Activated gamma-delta T cell treated with Interleukin-2 at 50 U/mL for 16 hours (primary cell): ENCODE results near the gene TMEM254.
"Not testable (repeated sequence)": the region's sequence is repeated elsewhere in the genome, so short reads cannot be mapped to it uniquely, and the experiment has no call there.

Source experiments
- DNase-seq: peaks from one replicate; pipeline ENCODE4 v3.0.0-alpha.2; 2020

The TMEM254 gene

DNA sequence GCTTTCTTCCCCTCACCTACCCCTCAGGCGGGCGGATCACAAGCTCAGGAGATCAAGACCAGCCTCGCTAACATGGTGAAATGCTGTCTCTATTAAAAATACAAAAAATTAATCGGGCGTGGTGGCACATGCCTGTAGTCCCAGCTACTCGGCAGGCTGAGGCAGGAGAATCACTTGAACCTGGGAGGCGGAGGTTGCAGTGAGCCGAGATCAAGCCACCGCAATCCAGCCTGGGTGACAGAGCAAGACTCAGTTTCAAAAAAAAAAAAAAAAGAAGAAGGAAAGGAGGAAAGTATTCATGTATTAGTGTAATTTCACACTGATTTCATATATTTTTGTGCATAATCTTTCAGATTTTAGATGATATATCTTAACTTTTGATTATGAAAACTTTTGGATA, 55.2 kb downstream of the TMEM254 start:
- not testable (repeated sequence) for DNase-seq

DNA sequence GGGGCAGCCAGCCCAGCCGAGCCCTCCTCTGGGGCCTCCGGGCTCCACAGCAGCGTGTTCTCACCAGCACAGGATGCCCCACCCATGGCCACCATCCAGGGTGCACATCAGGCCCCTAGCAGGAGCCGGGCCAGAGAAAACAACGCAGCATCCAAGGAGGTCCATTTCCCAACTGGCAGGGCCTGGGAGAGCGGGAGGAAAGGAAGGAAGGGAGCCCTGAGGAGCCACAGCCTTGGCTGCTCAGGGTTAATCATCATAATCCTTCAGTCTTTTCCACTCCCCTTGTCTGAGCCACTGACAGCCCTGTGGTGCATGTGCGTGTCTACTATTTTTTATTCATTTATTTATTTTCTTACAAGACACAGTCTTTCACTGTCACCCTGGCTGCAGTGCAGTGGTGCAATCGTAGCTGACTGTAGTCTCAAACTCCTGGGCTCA, 57.7 kb downstream of the TMEM254 start:
- DNase-seq, result no peak

DNA sequence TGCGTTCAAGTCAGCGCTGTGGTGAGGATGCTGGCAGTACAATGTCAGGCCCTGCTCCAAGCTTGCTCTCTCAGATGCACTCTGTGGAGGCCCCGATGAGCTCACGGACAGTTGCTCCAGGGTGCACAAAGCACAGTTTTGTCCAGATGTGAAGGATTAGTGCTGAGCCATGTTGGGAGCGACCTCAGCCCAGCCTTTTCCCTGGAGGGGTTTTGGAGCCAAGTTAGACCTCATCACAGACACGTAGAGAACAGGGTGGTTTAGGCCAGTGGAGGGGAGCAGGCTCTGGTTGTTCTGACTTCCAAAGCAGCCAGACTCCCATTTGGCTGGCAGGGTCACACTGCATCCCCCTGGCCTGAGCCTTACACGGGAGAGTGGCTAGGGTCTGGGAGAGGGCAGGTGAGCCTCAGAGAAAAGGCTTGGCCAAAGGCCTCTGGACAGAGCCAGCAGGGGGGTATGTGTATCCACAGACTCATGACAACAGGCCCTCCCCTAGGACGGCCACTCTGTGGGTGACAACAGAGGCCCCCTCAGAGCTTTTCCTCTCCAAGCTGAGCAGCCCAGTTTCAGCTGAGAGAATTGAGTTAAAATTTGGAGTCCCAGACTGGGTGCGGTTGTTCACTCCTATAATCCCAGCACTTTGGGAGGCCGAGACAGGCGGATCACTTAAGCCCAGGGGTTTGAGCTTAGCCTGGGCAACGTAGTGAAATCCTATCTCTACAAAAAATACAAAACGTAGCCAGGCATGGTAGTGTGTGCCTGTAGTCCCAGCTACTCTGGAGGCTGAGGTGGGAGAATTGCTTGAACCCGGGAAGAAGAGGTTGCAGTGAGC, 58.8 kb downstream of the TMEM254 start:
- no peak for DNase-seq

DNA sequence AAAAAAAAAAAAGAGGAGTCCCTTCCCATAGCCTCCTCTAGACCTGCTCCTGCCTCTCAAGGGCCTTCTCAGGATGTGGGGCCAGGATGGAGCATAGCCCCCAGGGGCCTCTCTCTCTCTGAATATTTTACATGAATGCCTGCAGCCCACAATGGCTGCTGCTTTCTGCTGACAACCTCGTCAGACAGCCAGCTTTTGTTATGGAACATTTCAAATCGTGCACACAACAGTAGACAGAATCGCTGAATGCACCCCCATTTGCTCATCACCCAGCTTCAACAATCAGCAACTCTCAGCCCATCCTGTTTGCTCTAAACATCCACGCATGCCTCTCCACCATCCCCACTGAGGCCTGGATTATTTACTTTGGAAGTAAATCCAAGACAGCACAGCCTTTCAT, 59.5 kb downstream of the TMEM254 start:
- no peak for DNase-seq

DNA sequence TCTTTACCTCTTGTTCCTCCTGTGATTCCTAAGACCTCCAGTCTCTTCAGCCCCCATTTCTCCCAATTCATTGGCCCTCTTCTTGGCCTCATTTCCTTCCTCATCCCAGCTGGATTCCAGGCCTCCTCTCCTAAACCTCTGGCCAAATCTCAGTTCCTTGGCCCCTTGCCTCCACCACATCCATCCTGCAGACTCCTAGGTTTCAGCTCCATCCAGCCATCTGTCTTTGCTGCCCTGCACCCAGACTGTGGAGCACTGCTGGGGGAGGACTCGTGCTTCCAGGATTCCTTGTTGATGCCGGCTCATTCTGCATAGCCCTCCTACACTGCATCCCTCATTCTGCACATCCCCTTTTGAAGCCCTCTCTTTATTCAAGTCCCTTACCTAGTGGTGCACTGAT, 60.8 kb downstream of the TMEM254 start:
- DNase-seq, result no peak

DNA sequence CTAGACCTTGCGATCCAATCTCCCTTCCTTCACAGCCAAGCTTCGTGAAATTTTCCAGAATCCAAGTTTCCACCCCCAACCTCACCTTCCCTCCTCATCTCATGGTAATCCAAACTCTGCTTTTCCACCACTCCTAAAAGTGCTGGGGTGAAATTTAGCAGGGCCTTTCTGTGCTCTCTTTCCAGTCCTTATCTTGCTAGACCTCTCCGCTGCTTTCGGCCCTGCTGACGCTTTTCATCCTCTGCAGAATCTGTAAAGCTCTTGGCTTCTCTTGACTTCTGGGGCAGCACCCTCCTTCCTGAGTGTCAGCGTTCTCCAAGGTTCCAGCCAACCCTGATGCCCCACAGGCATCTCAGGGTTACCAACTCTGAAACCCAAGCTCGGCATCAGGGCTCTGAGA, 61.8 kb downstream of the TMEM254 start:
- DNase-seq, result no peak

DNA sequence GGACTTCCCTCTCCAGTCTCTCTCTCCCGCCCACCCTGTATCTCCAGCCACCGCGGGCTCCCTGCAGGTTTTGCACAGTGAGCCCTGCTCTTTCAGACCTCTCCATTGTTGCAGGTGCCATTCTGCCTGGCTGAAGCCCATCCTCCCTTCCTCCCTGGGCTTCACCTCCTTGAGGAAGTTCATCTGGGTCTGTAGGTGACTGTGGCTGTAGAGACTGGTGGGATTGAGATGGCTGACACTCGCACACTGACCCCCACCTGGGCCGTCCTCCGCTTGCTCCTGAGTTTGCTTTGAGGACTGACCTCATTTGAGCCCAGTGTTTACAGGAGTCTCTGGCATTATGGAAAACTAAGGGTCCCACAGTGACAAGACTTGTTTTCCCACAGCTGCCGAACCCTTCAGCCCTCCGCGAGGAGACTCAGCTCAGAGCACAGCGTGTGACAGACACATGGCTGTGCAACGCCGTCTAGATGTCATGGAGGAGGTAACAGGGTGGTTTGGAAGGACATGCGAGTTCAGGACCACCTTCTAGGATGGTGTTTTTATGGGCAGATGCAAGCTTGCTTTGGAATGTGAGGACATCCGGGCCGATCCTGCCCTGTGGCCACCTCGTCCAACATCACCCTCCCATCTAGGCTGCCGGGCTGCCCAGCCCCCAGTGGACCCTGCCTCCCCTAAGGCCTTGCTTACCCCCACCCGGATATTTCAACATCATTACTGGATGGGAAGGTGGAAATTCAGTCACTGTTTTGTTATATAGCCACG, 63.4 kb downstream of the TMEM254 start:
- no peak for DNase-seq
